H1 (cell line): ENCODE measurements around the gene RPS6KC1. TPM values are rescaled to one million over a fixed set of nuclear protein-coding genes. Genes with fewer than 3 reads are reported as not detected.

Experiments
- CTCF ChIA-PET: fragments of 300-600 bp; sonication (Branson Sonifier 250); formaldehyde crosslinking; loops from one replicate; lab custom pipeline; 2021; ENCODE audit not compliant: partially characterized antibody; lab: Charles Lee
- POLR2A ChIA-PET: fragments of 300-600 bp; sonication (Branson Sonifier 250); formaldehyde crosslinking; loops from one replicate; lab custom pipeline; 2021; ENCODE audit warnings: inconsistent platforms; ENCODE audit not compliant: partially characterized antibody; lab: Charles Lee
- DNase-seq, 2 experiments: peaks; one replicate each; pipeline versions ENCODE4 v3.0.0 to v3.0.0-alpha.2; 2010 to 2022; ENCODE audit warnings: low spot score in 2 of 2, low read depth in 1 of 2, mixed read lengths in 1 of 2
- FAIRE-seq: peaks from 2 replicates; lab custom pipeline; 2011; peaks lifted over from hg19 to GRCh38; lab: Jason Lieb, UNC
- H2AFZ ChIP-seq: 2 replicates; pipeline ENCODE4 v1.8.1; 2012; ENCODE audit warnings: low read length, inconsistent platforms
- H2AK5ac ChIP-seq: 2 replicates; pipeline ENCODE4 v1.6.1; 2013; ENCODE audit warnings: low read depth, low read length
- H2BK120ac ChIP-seq: replicated peaks from 2 replicates; pipeline ENCODE3; 2013; ENCODE audit warnings: low read depth, low read length, inconsistent platforms
- H2BK12ac ChIP-seq: 2 replicates; pipeline ENCODE4 v1.6.1; 2013; ENCODE audit warnings: low read depth, low read length
- H2BK15ac ChIP-seq: 2 replicates; pipeline ENCODE4 v1.6.1; 2013; ENCODE audit warnings: low read length
- H2BK20ac ChIP-seq: 2 replicates; pipeline ENCODE4 v1.6.1; 2013; ENCODE audit warnings: low read length
- H2BK5ac ChIP-seq: 2 replicates; pipeline ENCODE4 v1.6.1; 2013; ENCODE audit warnings: low read depth, low read length
- H3K14ac ChIP-seq: 2 replicates; pipeline ENCODE4 v1.6.1; 2013; ENCODE audit warnings: inconsistent platforms; ENCODE audit not compliant: insufficient read length
- H3K18ac ChIP-seq: 2 replicates; pipeline ENCODE4 v1.6.1; 2013; ENCODE audit warnings: low read length; ENCODE audit errors: extremely low read depth
- H3K23ac ChIP-seq: 2 replicates; pipeline ENCODE4 v1.6.1; 2013; ENCODE audit warnings: inconsistent platforms; ENCODE audit not compliant: insufficient read length
- H3K23me2 ChIP-seq: 2 replicates; pipeline ENCODE4 v1.6.1; 2013; ENCODE audit warnings: low read depth, low read length
- H3K27ac ChIP-seq: 2 replicates; pipeline ENCODE4 v1.6.1; 2011; ENCODE audit warnings: low read depth, low read length, inconsistent platforms
- H3K27me3 ChIP-seq, 4 experiments: replicated peaks in 1 of 4; 1 replicate in 1 of 4; 2 replicates in 3 of 4; pipeline versions ENCODE4 v1.6.1 to v1.8.1; 2011 to 2013; ENCODE audit warnings: low read length in 3 of 4, mild to moderate bottlenecking in 3 of 4, inconsistent platforms in 2 of 4, mixed read lengths in 2 of 4, moderate library complexity in 1 of 4; ENCODE audit not compliant: control insufficient read depth in 3 of 4, insufficient read depth in 3 of 4; ENCODE audit errors: extremely low read depth in 1 of 4
- H3K36me3 ChIP-seq, 4 experiments: 2 replicates each; pipeline versions ENCODE4 v1.6.1 to v1.8.1; 2011 to 2013; ENCODE audit warnings: mild to moderate bottlenecking in 4 of 4, low read length in 3 of 4, moderate library complexity in 2 of 4, control low read depth in 1 of 4, inconsistent platforms in 1 of 4; ENCODE audit not compliant: insufficient read depth in 4 of 4, control insufficient read depth in 2 of 4
- H3K4ac ChIP-seq: replicated peaks from 2 replicates; pipeline ENCODE3; 2013; ENCODE audit warnings: low read length, low read depth, mixed read lengths, inconsistent platforms; ENCODE audit not compliant: insufficient read length
- H3K4me1 ChIP-seq, 4 experiments: replicated peaks in 1 of 4; 1 replicate in 1 of 4; 2 replicates in 3 of 4; pipeline versions ENCODE4 v1.6.1 to v1.8.1; 2011 to 2013; ENCODE audit warnings: low read length in 3 of 4, inconsistent platforms in 2 of 4, mixed read lengths in 1 of 4; ENCODE audit not compliant: insufficient read depth in 4 of 4, control insufficient read depth in 3 of 4
- H3K4me2 ChIP-seq, 2 experiments: 2 replicates each; pipeline versions ENCODE4 v1.6.1 to v1.8.1; 2011 to 2013; ENCODE audit warnings: low read depth in 2 of 2, low read length in 2 of 2, control low read depth in 1 of 2, inconsistent platforms in 1 of 2, mild to moderate bottlenecking in 1 of 2; ENCODE audit not compliant: insufficient read depth in 1 of 2
- H3K4me3 ChIP-seq, 4 experiments: fragments of 200-600, 300-600 bp in 1 of 4; sonication (generic), shearing (Covaris generic), sonication (Bioruptor Twin) in 1 of 4; 2 replicates each; pipeline versions ENCODE4 v1.5.1 to v1.8.1; 2011 to 2016; ENCODE audit warnings: low read length in 4 of 4, low read depth in 3 of 4, control low read depth in 2 of 4, inconsistent platforms in 2 of 4, mild to moderate bottlenecking in 2 of 4, mixed read lengths in 1 of 4, moderate library complexity in 1 of 4; ENCODE audit not compliant: insufficient read depth in 2 of 4; ENCODE audit errors: extremely low read depth in 1 of 4
- H3K56ac ChIP-seq: replicated peaks from 2 replicates; pipeline ENCODE3; 2013; ENCODE audit warnings: low read depth, mild to moderate bottlenecking, mixed read lengths, low read length, inconsistent platforms; ENCODE audit not compliant: insufficient read length
- H3K79me1 ChIP-seq: 2 replicates; pipeline ENCODE4 v1.6.1; 2013; ENCODE audit warnings: low read depth, low read length, control low read depth
- H3K79me2 ChIP-seq, 2 experiments: 2 replicates each; pipeline versions ENCODE4 v1.6.1 to v1.8.1; 2012 to 2013; ENCODE audit warnings: low read length in 2 of 2, mild to moderate bottlenecking in 2 of 2, inconsistent platforms in 1 of 2; ENCODE audit not compliant: insufficient read depth in 2 of 2, control insufficient read depth in 1 of 2
- H3K9ac ChIP-seq, 4 experiments: replicated peaks in 1 of 4; 1 replicate in 1 of 4; 2 replicates in 3 of 4; pipeline versions ENCODE4 v1.6.1 to v1.8.1; 2011 to 2013; ENCODE audit warnings: low read depth in 3 of 4, low read length in 3 of 4, control low read depth in 2 of 4, mild to moderate bottlenecking in 2 of 4, moderate library complexity in 2 of 4, inconsistent platforms in 1 of 4; ENCODE audit errors: extremely low read depth in 1 of 4
- H3K9me3 ChIP-seq, 2 experiments: 2 replicates each; pipeline versions ENCODE4 v1.6.1 to v1.8.1; 2012 to 2013; ENCODE audit warnings: mild to moderate bottlenecking in 2 of 2, moderate library complexity in 2 of 2, control low read depth in 1 of 2, inconsistent platforms in 1 of 2, low read depth in 1 of 2, low read length in 1 of 2, mixed read lengths in 1 of 2; ENCODE audit not compliant: insufficient read depth in 2 of 2
- H4K20me1 ChIP-seq, 2 experiments: replicated peaks in 1 of 2; 2 replicates each; pipeline versions ENCODE3 to v1.8.1; 2011 to 2013; ENCODE audit warnings: inconsistent platforms in 2 of 2, low read length in 2 of 2, mild to moderate bottlenecking in 1 of 2; ENCODE audit not compliant: insufficient read depth in 2 of 2, control insufficient read depth in 1 of 2
- H4K5ac ChIP-seq: 2 replicates; pipeline ENCODE4 v1.6.1; 2013; ENCODE audit warnings: low read length, low read depth, mixed read lengths, inconsistent platforms; ENCODE audit not compliant: insufficient read length
- H4K8ac ChIP-seq: 2 replicates; pipeline ENCODE4 v1.8.0; 2013; ENCODE audit warnings: mild to moderate bottlenecking, moderate library complexity, low read length, inconsistent platforms; ENCODE audit not compliant: insufficient read depth; ENCODE audit errors: extremely low read depth
- H4K91ac ChIP-seq: replicated peaks from 2 replicates; pipeline ENCODE3; 2013; ENCODE audit warnings: low read length, mixed read lengths, inconsistent platforms; ENCODE audit not compliant: insufficient read length
- BCL11A ChIP-seq, 2 experiments: IDR thresholded peaks; one replicate each; pipeline ENCODE4 v1.6.1; 2011; ENCODE audit warnings: low read depth in 2 of 2, low read length in 2 of 2, mild to moderate bottlenecking in 2 of 2
- CBX5 ChIP-seq: fragments of 300-800, 300-1000 bp; sonication (generic); IDR thresholded peaks from 2 replicates; pipeline ENCODE4 v1.7.1; 2016; ENCODE audit warnings: antibody characterized with exemption, low read length, low read depth
- EP300 ChIP-seq, 2 experiments: IDR thresholded peaks; 1 replicate in 1 of 2; 2 replicates in 1 of 2; pipeline ENCODE4 v1.6.1; 2011 to 2012; ENCODE audit warnings: low read depth in 2 of 2, low read length in 2 of 2, mild to moderate bottlenecking in 2 of 2, borderline replicate concordance in 1 of 2, inconsistent platforms in 1 of 2, moderate library complexity in 1 of 2
- GABPA ChIP-seq: IDR thresholded peaks from 2 replicates; pipeline ENCODE4 v1.6.1; 2011; ENCODE audit warnings: mild to moderate bottlenecking, low read length, moderate library complexity, borderline replicate concordance; ENCODE audit not compliant: insufficient read depth
- KDM4A ChIP-seq: IDR thresholded peaks from one replicate; pipeline ENCODE4 v1.7.1; 2012; ENCODE audit warnings: low read depth, mild to moderate bottlenecking, moderate library complexity, low read length, inconsistent platforms; ENCODE audit not compliant: severe bottlenecking
- MAX ChIP-seq: IDR thresholded peaks from 2 replicates; pipeline ENCODE4 v1.6.1; 2012; ENCODE audit warnings: inconsistent platforms
- SRF ChIP-seq: IDR thresholded peaks from 2 replicates; pipeline ENCODE4 v1.6.1; 2011; ENCODE audit warnings: mild to moderate bottlenecking, low read depth, low read length, moderate library complexity
- SUZ12 ChIP-seq: fragments of 200-600 bp; sonication (generic); IDR thresholded peaks from 2 replicates; pipeline ENCODE4 v1.6.1; 2012; ENCODE audit warnings: mild to moderate bottlenecking, inconsistent platforms, low read length, moderate library complexity, mixed read lengths
- TAF7 ChIP-seq: optimal IDR thresholded peaks from 2 replicates; pipeline ENCODE3; 2011; ENCODE audit warnings: low read depth, mild to moderate bottlenecking, inconsistent platforms, low read length, moderate library complexity, borderline replicate concordance
- WGBS, 2 experiments: shearing (Covaris generic) in 1 of 2; methylation state at CpG; one replicate each; pipeline versions ENCODE4 v1.1.6 to v1.1.7; 2013 to 2015; ENCODE audit warnings: low lambda C conversion rate in 2 of 2, mixed read lengths in 2 of 2, inconsistent platforms in 1 of 2, low coverage in 1 of 2, missing lambda C conversion rate in 1 of 2; ENCODE audit not compliant: insufficient replicate concordance in 2 of 2, insufficient coverage in 1 of 2, insufficient read length in 1 of 2; ENCODE audit errors: extremely low coverage in 1 of 2, missing lambda C conversion rate in 1 of 2; 5-methylcytosine and 5-hydroxymethylcytosine counted together
- polyA plus RNA-seq, 7 experiments: library from polyadenylated mRNA; depleted of rRNA in 3 of 7; stranded (reverse) in 5 of 7; unstranded in 2 of 7; fragments of >200 nt in 5 of 7; fragments of 200-250 nt in 2 of 7; gene quantifications; 1 replicate in 5 of 7; 2 replicates in 1 of 7; 4 replicates in 1 of 7; pipeline versions ENCODE4 v1.2.1 to v1.2.3, GENCODE V29; 2011 to 2013; ENCODE audit warnings: missing spikeins in 2 of 7, mixed read lengths in 2 of 7
- total RNA-seq: library from RNA; stranded (reverse); fragmentation: NEBNext Ultra II Directional; extraction: Animal tissue kit (Norgen Biotek cat#: 25700); gene quantifications from 2 replicates; pipeline ENCODE4 v1.2.1, GENCODE V29; 2021
- TF ChIP-seq, protein P1 (sequence below): IDR thresholded peaks from 2 replicates; pipeline ENCODE4 v1.6.1; 2012; ENCODE audit warnings: low read length, inconsistent platforms
- TF ChIP-seq, protein P2 (sequence below): IDR thresholded peaks from 2 replicates; pipeline ENCODE4 v1.6.1; 2011; ENCODE audit warnings: low read depth, mild to moderate bottlenecking, low read length; ENCODE audit not compliant: insufficient read depth

The RPS6KC1 gene
- total and polyA plus RNA-seq, 2 of the 8 experiments (the other 6 are each of a cell fraction or from before 2014, with no cell fraction given), result 4.9 to 17.6 TPM

- Histone ChIP-seq H3K23me2 (no peaks in the 10 kb centered on the region), H4K5ac (no peak overlapping the region), H3K23ac (no peak overlapping the region), H3K79me1 (no peaks in the 10 kb centered on the region), H3K9ac (no peak overlapping the region), H3K18ac (no peak overlapping the region), H3K79me2 (no peaks in the 10 kb centered on the region), H2BK20ac (no peak overlapping the region), H3K4ac (no peak overlapping the region), H4K8ac (no peak overlapping the region), H2BK5ac (no peak overlapping the region), H4K20me1 (no peaks in the 10 kb centered on the region), H2AFZ (no peak overlapping the region), H2BK12ac (no peak overlapping the region), H3K27me3 (no peaks in the 10 kb centered on the region), H3K27ac (no peak overlapping the region), H3K14ac (no peak overlapping the region), H3K4me2 (no peak overlapping the region), H3K4me1 (no peaks in the 10 kb centered on the region), H2BK15ac (no peak overlapping the region), H3K56ac (no peak overlapping the region), H2AK5ac (no peak overlapping the region), H3K36me3 (no peaks in the 10 kb centered on the region), H4K91ac (no peak overlapping the region), H3K4me3 (no peak overlapping the region), H2BK120ac (no peak overlapping the region), H3K9me3 (no peaks in the 10 kb centered on the region)
- no peak for DNase-seq
- 87% methylated on average over 2 of the region's 2 CpGs; no CpG with 5 or more reads in 1 of the 2 experiments for WGBS, 2 experiments
- ChIA-PET POLR2A (no interaction called here), CTCF (no interaction called here)
- FAIRE-seq, result no peak
- no peak for TF ChIP-seq SRF
- TF ChIP-seq, protein P1, sequence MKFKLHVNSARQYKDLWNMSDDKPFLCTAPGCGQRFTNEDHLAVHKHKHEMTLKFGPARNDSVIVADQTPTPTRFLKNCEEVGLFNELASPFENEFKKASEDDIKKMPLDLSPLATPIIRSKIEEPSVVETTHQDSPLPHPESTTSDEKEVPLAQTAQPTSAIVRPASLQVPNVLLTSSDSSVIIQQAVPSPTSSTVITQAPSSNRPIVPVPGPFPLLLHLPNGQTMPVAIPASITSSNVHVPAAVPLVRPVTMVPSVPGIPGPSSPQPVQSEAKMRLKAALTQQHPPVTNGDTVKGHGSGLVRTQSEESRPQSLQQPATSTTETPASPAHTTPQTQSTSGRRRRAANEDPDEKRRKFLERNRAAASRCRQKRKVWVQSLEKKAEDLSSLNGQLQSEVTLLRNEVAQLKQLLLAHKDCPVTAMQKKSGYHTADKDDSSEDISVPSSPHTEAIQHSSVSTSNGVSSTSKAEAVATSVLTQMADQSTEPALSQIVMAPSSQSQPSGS, result no peak
- no peak for TF ChIP-seq MAX
- no peak for TF ChIP-seq TAF7
- no peak for TF ChIP-seq GABPA
- TF ChIP-seq BCL11A (IDR thresholded peaks at IDR 0.05; ENCODE audit: low read depth in 2 of 2, low read length in 2 of 2), result no peak
- no peak for TF ChIP-seq CBX5
- TF ChIP-seq SUZ12, result no peak
- TF ChIP-seq EP300 (IDR thresholded peaks at IDR 0.05; ENCODE audit: borderline replicate concordance in 1 of 2, low read depth in 2 of 2, low read length in 2 of 2), result no peak
- no peak for TF ChIP-seq KDM4A
- TF ChIP-seq, protein P2, sequence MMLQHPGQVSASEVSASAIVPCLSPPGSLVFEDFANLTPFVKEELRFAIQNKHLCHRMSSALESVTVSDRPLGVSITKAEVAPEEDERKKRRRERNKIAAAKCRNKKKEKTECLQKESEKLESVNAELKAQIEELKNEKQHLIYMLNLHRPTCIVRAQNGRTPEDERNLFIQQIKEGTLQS, result no peak
Measured at GRCh38 chr1:213251972-213252371, 200.9 kb downstream of the RPS6KC1 start.
